ENCODE results near the gene TM6SF1. TPM values are rescaled to one million over a fixed set of nuclear protein-coding genes. Genes with fewer than 3 reads are reported as not detected.

TM6SF1 gene
- total RNA-seq, 1 experiment from 2014 or later, result 0.79 TPM

GRCh38 chr15:83104141-83104540 is 3.3 kb upstream of the TM6SF1 start:
- H3K9me3 Mint-ChIP-seq, result no peaks in the 10 kb centered on the region
- DNase-seq (ENCODE audit: low spot score) (no peak), ATAC-seq (no peak)
- peaks cover 41% of the 10 kb centered on the region for H3K27me3 Mint-ChIP-seq (ENCODE audit: low read depth)
- H3K27ac Mint-ChIP-seq, result no peak overlapping the region
- H3K4me3 Mint-ChIP-seq, result no peak overlapping the region
- ChIA-PET CTCF (no interaction called here), POLR2A (no interaction called here)
- no peaks in the 10 kb centered on the region for H3K36me3 Mint-ChIP-seq
- no peak for TF ChIP-seq CBFB (CRISPR knock-in tag; IDR thresholded peaks at IDR 0.05; ENCODE audit: low read depth)
- no peak for TF ChIP-seq CREB1 (CRISPR knock-in tag; IDR thresholded peaks at IDR 0.05)
- TF ChIP-seq IRF2 (CRISPR knock-in tag; IDR thresholded peaks at IDR 0.05; ENCODE audit: borderline replicate concordance, low read depth), result no peak
- no peak for TF ChIP-seq ERG (CRISPR knock-in tag; IDR thresholded peaks at IDR 0.05)
- TF ChIP-seq NR2C2 (CRISPR knock-in tag; IDR thresholded peaks at IDR 0.05), result no peak
- H3K4me1 Mint-ChIP-seq, result peaks cover 16% of the 10 kb centered on the region

GRCh38 chr15:83105440-83105839 is 2.0 kb upstream of the TM6SF1 start:
- Mint-ChIP-seq H3K4me1 (peaks cover 9% of the 10 kb centered on the region), H3K27me3 (ENCODE audit: low read depth) (peaks cover 47% of the 10 kb centered on the region), H3K9me3 (no peaks in the 10 kb centered on the region), H3K27ac (no peak overlapping the region), H3K4me3 (peak overlapping the region; percentile 25; the same call in 1 of the 2 replicates), H3K36me3 (no peaks in the 10 kb centered on the region)
- DNase-seq (ENCODE audit: low spot score), result no peak
- POLR2A ChIA-PET, result no interaction called here
- CTCF ChIA-PET, result no interaction called here
- ATAC-seq, result no peak
- TF ChIP-seq ZNF121 (CRISPR knock-in tag; IDR thresholded peaks at IDR 0.05) (no peak), ATF1 (CRISPR knock-in tag; IDR thresholded peaks at IDR 0.05) (no peak), ZNF138 (CRISPR knock-in tag; conservative IDR thresholded peaks at IDR 0.05) (no peak), FOXP4 (CRISPR knock-in tag; IDR thresholded peaks at IDR 0.05) (no peak), CREM (CRISPR knock-in tag; IDR thresholded peaks at IDR 0.05) (no peak), ZNF317 (CRISPR knock-in tag; IDR thresholded peaks at IDR 0.05; ENCODE audit: borderline replicate concordance, low read depth) (no peak), USF1 (CRISPR knock-in tag; IDR thresholded peaks at IDR 0.05) (no peak), OVOL2 (CRISPR knock-in tag; IDR thresholded peaks at IDR 0.05; ENCODE audit: borderline replicate concordance) (no peak), CDX4 (CRISPR knock-in tag; IDR thresholded peaks at IDR 0.05; ENCODE audit: borderline replicate concordance) (no peak), RORB (CRISPR knock-in tag; IDR thresholded peaks at IDR 0.05) (no peak), NFE2L1 (CRISPR knock-in tag; IDR thresholded peaks at IDR 0.05) (no peak), NR1H2 (CRISPR knock-in tag; IDR thresholded peaks at IDR 0.05) (no peak), ATF6 (CRISPR knock-in tag; IDR thresholded peaks at IDR 0.05) (no peak), USF2 (CRISPR knock-in tag; IDR thresholded peaks at IDR 0.05) (no peak), KAT7 (CRISPR knock-in tag; IDR thresholded peaks at IDR 0.05; ENCODE audit: borderline replicate concordance) (no peak), PREB (CRISPR knock-in tag; IDR thresholded peaks at IDR 0.05; ENCODE audit: borderline replicate concordance) (no peak), CTCF (IDR thresholded peaks at IDR 0.05) (no peak), ZBTB43 (CRISPR knock-in tag; IDR thresholded peaks at IDR 0.05) (no peak), FOXP1 (CRISPR knock-in tag; IDR thresholded peaks at IDR 0.05; ENCODE audit: borderline replicate concordance) (no peak)
